ENCODE measurements around the gene LAIR2.

Gene LAIR2

DNA sequence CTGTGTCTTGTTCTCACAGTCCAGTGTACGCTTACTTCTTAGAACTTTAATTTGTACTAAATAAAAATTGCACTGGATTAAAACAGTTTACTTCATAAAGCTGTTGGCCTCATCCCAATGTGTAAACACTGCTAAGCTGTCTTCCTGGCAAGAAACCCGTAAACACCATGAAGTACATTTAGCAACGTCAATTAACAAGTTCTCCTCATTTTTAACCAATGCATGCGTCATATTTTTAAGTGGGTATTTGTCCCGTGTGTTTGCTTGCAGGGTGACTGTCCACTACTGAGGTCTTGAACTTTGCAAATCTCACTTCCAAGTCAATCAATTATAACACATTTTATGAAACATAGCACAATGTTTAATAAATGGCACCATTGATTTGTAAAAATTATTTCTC, 28.2 kb downstream of the LAIR2 start:
- DNase-seq (ENCODE audit: low read depth in 2 of 3, low spot score in 1 of 3) = no peak

GRCh38 chr19:54532528-54532927, 29.9 kb downstream of the LAIR2 start:
- no peak for DNase-seq (ENCODE audit: low read depth in 2 of 3, low spot score in 1 of 3)

- DNase-seq (ENCODE audit: low read depth in 2 of 3, low spot score in 1 of 3) = no peak
Observed at GRCh38 chr19:54533476-54533875, 30.8 kb downstream of the LAIR2 start.

- no peak for DNase-seq (ENCODE audit: low read depth in 2 of 3, low spot score in 1 of 3)
Observed at GRCh38 chr19:54534156-54534555, 31.5 kb downstream of the LAIR2 start.

DNA sequence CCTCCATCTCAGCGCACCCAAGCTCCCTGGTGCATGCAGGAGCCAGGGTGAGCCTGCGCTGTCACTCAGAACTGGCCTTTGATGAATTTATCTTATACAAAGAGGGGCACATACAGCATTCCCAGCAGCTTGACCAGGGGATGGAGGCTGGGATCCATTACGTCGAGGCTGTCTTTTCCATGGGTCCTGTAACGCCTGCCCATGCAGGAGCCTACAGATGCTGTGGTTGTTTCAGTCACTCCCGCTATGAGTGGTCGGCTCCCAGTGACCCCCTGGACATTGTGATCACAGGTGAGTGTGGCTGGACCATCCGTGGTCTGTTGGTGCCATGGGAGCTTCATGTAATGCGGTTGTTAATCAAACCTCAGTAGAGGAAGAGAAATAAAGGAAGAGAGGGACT, 33.0 kb downstream of the LAIR2 start:
- no peak for DNase-seq (ENCODE audit: low read depth in 2 of 3, low spot score in 1 of 3)

DNA sequence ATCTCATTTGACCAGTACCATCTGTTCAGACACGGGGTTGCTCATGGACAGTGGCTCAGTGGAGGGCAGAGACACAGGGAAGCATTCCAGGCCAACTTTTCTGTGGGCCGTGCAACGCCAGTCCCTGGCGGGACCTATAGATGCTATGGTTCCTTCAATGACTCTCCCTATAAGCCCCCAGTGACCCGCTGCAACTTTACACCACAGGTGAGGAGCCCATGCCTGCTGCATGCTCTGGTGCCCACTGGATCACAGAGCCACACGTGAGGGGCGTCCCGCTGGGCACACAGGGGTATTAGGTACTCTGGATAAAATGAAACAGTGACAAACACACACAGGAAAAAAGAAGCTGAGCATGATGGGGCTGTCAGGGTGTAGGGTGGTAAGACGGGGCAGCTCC, 34.3 kb downstream of the LAIR2 start:
- no peak for DNase-seq (ENCODE audit: low read depth in 2 of 3, low spot score in 1 of 3)

DNA sequence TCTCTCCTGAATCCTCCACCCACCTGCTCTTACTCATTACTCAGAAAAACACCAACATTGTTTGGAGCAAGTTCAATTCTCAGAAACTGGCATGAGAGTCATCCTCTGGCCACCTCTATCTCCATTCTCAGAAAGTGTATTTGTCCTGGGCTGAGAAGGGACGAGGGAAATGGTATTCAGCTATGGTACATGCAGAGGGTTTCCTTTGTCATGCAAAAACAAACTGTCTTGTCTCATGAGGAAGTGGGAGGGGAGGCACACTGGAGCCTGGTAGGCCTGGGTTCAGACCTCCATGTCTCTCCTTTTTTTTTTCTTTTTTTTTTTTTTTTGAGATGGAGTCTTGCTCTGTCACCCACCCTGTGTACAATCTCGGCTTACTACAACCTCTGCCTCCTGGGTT, 39.1 kb downstream of the LAIR2 start:
- no peak for DNase-seq (ENCODE audit: low read depth in 2 of 3, low spot score in 1 of 3)

DNA sequence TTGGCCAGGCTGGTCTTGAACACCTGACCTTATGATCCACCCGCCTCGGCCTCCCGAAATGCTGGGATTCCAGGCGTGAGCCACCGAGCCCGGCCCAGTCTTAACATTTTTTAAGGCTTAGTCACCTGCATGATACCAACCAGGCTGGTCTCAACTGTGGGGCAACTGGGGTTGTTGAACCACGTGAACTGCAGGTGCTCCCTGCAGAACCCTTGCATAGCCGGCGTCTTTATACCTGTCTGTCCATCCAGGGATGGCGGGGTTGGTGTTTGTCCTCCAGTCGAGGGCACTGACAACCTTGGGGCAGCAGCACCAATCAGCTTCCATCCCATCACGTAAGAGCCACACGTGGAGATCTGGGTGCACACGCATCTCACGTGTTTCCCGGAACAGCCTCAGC, 46.2 kb downstream of the LAIR2 start:
- no peak for DNase-seq (ENCODE audit: low read depth in 2 of 3, low spot score in 1 of 3)

- no peak for DNase-seq (ENCODE audit: low read depth in 2 of 3, low spot score in 1 of 3)
Observed at GRCh38 chr19:54549224-54549623, 46.6 kb downstream of the LAIR2 start.

GRCh38 chr19:54551293-54551692, 48.7 kb downstream of the LAIR2 start:
- DNase-seq (ENCODE audit: low read depth in 2 of 3, low spot score in 1 of 3) = no peak

DNA sequence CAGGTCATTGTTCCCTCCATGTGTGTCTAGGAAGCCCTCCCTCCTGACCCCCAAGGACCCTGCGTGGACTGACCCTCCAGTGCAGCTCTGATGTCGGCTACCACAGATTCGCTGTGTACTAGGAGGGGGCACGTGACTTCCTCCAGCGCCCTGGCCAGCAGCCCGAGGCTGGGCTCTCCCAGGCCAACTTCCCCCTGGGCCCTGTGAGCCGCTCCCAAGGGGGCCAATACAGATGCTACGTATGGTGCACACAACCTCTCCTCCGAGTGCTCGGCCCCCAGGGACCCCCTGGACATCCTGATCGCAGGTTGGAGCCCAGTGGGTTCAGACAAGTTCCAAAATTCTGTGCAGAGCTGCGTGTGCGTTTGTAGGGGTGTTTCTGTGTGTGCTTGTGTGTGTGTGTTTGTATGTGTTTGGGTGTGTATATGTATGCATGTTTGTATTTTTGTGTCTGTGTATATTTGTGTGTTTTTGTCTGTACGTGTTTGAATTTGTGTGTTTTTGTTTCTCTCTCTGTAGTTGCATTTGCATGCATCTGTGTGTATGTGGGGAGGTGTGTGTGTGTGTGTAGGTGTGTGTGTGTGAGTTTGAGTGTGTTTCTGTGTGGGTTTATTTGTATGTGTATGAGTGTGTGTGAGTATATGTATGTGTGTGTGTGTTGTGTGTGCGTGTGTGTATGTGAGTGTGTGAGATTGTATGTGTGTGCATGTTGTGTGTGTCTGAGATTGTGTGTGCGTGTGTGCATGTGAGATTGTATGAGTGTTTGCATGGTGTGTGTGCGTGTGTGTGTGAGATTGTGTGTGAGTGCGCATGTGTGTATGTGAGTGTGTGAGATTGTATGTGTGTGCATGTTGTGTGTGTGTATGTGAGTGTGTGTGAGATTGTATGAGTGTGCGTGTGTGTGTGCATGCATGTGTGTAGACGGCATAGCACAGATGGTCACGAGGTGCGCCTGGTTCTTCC, 49.6 kb downstream of the LAIR2 start:
- no peak for DNase-seq (ENCODE audit: low read depth in 2 of 3, low spot score in 1 of 3)

GRCh38 chr19:54552913-54553310, 50.3 kb downstream of the LAIR2 start:
- no peak for DNase-seq (ENCODE audit: low read depth in 2 of 3, low spot score in 1 of 3)

GRCh38 chr19:54554006-54554405, 51.4 kb downstream of the LAIR2 start:
- DNase-seq (ENCODE audit: low read depth in 2 of 3, low spot score in 1 of 3) = no peak

DNA sequence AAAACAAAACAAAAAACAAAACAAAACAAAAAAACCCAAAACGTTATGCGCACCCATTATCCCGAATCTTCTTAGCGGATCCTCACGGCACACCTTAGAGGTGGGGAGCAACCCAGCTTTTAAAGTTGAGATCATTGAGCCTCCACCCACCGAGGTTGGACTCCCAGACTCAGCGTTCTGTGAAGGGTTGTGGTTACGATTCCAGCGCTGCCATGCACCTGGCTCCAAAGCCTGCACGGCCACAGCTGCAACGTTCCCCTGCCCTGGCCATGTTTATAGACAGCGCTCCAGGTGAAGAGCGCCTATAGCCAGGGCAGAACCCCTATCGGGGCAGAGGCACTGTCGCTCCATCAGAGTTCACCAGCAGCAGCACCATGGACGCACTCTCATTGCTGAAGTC, 52.3 kb downstream of the LAIR2 start:
- DNase-seq (ENCODE audit: low read depth in 2 of 3, low spot score in 1 of 3) = no peak

GRCh38 chr19:54556194-54556593, 53.6 kb downstream of the LAIR2 start:
- DNase-seq (ENCODE audit: low read depth in 2 of 3, low spot score in 1 of 3) = no peak

DNA sequence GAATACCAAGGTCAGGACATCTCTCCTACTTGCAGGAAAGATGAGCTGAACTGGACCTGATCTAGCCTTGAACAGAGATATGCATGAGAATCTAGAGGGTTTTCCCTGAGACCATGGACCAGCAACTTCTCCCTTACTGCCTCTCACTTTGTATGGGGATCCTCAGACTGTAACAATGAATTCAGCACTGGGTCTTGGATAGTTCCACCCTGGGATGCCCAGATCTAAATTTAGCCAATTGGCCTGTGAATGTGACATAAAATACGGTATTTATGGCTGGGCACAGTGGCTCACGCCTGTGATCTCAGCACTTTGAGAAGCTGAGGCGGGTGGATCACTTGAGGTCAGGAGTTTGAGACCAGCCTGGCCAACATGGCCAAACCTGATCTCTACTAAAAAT, 55.7 kb downstream of the LAIR2 start:
- DNase-seq (ENCODE audit: low read depth in 2 of 3, low spot score in 1 of 3) = no peak

Data from stimulated activated CD4-positive, alpha-beta T cell treated with anti-CD3 and anti-CD28 coated beads, Interleukin-12 subunit alpha, Interleukin-12 subunit beta, amount 100 ng/mL, for 48 hours (primary cell).